ENCODE results near the gene CFAP299. TPM values are rescaled to one million over a fixed set of nuclear protein-coding genes. Genes with fewer than 3 reads are reported as not detected.

CFAP299 gene
- total RNA-seq, 2 experiments from 2014 or later: 0.63 to 3.7 TPM

DNA sequence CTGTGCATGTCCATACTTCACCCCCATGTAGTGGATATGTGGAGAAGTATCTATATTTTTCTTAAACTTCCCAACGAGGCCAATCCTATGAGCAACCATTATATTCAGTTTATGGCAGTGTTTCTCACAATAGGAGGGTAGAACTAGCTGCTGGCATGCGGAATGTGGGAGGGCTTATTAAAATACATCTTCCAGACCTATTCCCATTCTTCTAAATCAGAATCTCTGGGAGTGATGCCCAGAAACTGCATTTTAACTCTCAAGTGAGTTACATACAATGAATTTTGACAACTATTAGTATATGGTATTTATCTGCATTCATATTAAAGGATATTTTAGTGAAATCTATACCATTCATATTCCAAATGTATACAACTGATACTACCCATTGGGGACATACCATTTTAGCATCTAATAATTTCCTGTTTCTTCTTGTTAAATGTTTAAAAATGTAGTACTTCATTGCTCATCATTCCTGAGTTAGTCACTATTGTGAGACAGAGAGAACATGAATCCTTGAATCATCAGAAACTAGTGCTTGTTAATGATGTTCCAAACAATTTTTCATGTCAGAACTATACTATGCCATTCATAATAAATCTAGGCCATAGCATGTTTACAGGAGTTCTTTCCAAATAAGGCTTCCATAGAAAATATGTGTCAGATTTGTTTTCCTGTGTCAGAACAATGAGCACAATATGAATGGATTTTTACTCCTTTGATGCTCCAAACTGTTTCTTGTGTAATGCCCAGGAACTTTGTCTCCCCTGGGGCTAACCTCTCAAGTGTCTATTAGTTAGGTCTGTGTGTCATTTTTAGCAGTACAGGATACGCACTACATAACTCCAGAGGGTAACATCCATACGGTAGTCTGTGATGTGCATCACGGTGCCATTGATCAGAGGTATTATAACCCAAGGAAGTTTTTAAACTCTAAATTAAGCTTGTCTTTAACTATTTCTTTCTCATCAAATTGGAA lies 496.1 kb downstream of the CFAP299 start:
- POLR2A ChIA-PET: interaction anchor here (0.7 to 2.6 kb wide), 5 partner anchors 8 to 102 kb away, joined by 3 to 11 read pairs (median 8); no protein-coding TSS in a partner anchor
- BruUV-seq (replicated peaks): no TSS peak
- H2AFZ ChIP-seq (ENCODE audit: low read length): no peak overlapping the region
- TF ChIP-seq, protein P1, sequence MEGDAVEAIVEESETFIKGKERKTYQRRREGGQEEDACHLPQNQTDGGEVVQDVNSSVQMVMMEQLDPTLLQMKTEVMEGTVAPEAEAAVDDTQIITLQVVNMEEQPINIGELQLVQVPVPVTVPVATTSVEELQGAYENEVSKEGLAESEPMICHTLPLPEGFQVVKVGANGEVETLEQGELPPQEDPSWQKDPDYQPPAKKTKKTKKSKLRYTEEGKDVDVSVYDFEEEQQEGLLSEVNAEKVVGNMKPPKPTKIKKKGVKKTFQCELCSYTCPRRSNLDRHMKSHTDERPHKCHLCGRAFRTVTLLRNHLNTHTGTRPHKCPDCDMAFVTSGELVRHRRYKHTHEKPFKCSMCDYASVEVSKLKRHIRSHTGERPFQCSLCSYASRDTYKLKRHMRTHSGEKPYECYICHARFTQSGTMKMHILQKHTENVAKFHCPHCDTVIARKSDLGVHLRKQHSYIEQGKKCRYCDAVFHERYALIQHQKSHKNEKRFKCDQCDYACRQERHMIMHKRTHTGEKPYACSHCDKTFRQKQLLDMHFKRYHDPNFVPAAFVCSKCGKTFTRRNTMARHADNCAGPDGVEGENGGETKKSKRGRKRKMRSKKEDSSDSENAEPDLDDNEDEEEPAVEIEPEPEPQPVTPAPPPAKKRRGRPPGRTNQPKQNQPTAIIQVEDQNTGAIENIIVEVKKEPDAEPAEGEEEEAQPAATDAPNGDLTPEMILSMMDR (conservative IDR thresholded peaks at IDR 0.05; ENCODE audit: low read length): no peak
- no peak for TF ChIP-seq EZH2phosphoT487 (IDR thresholded peaks at IDR 0.05; ENCODE audit: borderline replicate concordance, low read depth, low read length)
- H4K20me1 ChIP-seq (ENCODE audit: insufficient read depth, low read length): no peaks in the 10 kb centered on the region
- CTCF ChIA-PET (ENCODE audit: unreplicated experiment): no interaction called here
- peaks cover 35% of the 10 kb centered on the region; the same call in 1 of the 2 replicates for H3K9me3 ChIP-seq (ENCODE audit: low read length)
- H3K27ac ChIP-seq (ENCODE audit: low read depth, low read length, poor library complexity, severe bottlenecking): no peak overlapping the region
- DNase-seq (ENCODE audit: low spot score): no peak
- H3K79me2 ChIP-seq (ENCODE audit: insufficient read depth, low read depth, low read length): no peaks in the 10 kb centered on the region
- intact Hi-C loops (cut with micrococcal nuclease; ENCODE audit: unreplicated experiment): no loop called here
- H3K36me3 ChIP-seq (ENCODE audit: insufficient read depth, low read length): no peaks in the 10 kb centered on the region; the same call in 1 of the 2 replicates
- H3K4me1 ChIP-seq (ENCODE audit: insufficient read depth, low read length, poor library complexity, severe bottlenecking): no peaks in the 10 kb centered on the region
- H3K4me3 ChIP-seq (ENCODE audit: low read depth, low read length, poor library complexity, severe bottlenecking): no peak overlapping the region
- H3K4me2 ChIP-seq (ENCODE audit: low read length): no peak overlapping the region
- H3K9me2 ChIP-seq (ENCODE audit: insufficient read depth, low read length): no peaks in the 10 kb centered on the region

DNA sequence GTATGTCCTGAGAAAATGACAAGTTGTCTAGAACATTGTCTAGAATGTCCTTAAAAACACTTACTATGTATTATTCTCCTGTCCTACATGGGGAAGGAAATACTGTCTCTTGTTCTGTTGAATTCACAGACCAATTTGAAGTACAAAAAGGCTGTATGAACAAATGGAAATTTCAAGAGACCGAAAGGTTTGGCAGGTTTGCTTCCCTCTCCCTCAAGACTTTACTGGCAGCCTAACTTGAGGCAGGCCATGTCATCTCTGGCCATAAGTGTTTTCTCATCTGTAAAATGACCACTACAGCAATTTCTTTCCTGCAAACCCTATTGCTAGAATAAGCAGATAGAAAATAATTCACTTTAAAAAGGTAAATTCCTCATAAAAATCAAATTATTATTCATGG lies 503.8 kb downstream of the CFAP299 start:
- no TSS peak for BruUV-seq (replicated peaks)
- Histone ChIP-seq H3K36me3 (ENCODE audit: insufficient read depth, low read length) (no peaks in the 10 kb centered on the region), H3K9me3 (ENCODE audit: low read length) (no peaks in the 10 kb centered on the region; the same call in 1 of the 2 replicates), H2AFZ (ENCODE audit: low read length) (no peak overlapping the region), H3K27ac (ENCODE audit: low read depth, low read length, poor library complexity, severe bottlenecking) (no peak overlapping the region), H4K20me1 (ENCODE audit: insufficient read depth, low read length) (no peaks in the 10 kb centered on the region), H3K4me3 (ENCODE audit: low read depth, low read length, poor library complexity, severe bottlenecking) (no peak overlapping the region), H3K9me2 (ENCODE audit: insufficient read depth, low read length) (no peaks in the 10 kb centered on the region), H3K4me2 (ENCODE audit: low read length) (no peak overlapping the region), H3K79me2 (ENCODE audit: insufficient read depth, low read depth, low read length) (no peaks in the 10 kb centered on the region), H3K4me1 (ENCODE audit: insufficient read depth, low read length, poor library complexity, severe bottlenecking) (no peaks in the 10 kb centered on the region)
- POLR2A ChIA-PET: no interaction called here
- CTCF ChIA-PET (ENCODE audit: unreplicated experiment): no interaction called here
- no peak for DNase-seq (ENCODE audit: low spot score)
- TF ChIP-seq, protein P1 (conservative IDR thresholded peaks at IDR 0.05; ENCODE audit: low read length): no peak
- no peak for TF ChIP-seq EZH2phosphoT487 (IDR thresholded peaks at IDR 0.05; ENCODE audit: borderline replicate concordance, low read depth, low read length)
- intact Hi-C loops (cut with micrococcal nuclease; ENCODE audit: unreplicated experiment): no loop called here

DNA sequence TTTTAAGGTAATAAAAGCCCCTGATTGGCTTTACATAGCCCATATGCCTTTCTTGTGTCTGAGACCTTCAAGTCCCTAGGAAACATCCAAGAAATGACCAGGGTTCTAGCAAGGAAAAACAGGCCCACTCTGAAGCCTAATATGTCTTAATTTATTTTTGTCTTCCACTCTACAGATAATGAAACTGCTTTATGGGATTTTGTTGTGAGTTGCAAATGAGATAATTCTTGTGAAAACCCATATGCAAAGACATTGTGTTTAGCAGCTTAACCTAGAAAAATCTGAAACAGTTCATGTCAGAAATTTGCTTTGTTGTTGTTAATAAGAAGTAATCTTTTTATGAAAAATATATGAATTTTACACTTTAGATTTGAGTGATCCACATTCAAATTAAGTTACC lies 504.3 kb downstream of the CFAP299 start:
- BruUV-seq (replicated peaks): no TSS peak
- Histone ChIP-seq H3K79me2 (ENCODE audit: insufficient read depth, low read depth, low read length) (no peaks in the 10 kb centered on the region), H3K9me3 (ENCODE audit: low read length) (no peaks in the 10 kb centered on the region; the same call in 1 of the 2 replicates), H3K36me3 (ENCODE audit: insufficient read depth, low read length) (no peaks in the 10 kb centered on the region), H2AFZ (ENCODE audit: low read length) (peak overlapping the region; percentile 22; the same call in 1 of the 2 replicates), H4K20me1 (ENCODE audit: insufficient read depth, low read length) (no peaks in the 10 kb centered on the region), H3K4me1 (ENCODE audit: insufficient read depth, low read length, poor library complexity, severe bottlenecking) (no peaks in the 10 kb centered on the region), H3K9me2 (ENCODE audit: insufficient read depth, low read length) (no peaks in the 10 kb centered on the region), H3K4me3 (ENCODE audit: low read depth, low read length, poor library complexity, severe bottlenecking) (no peak overlapping the region), H3K4me2 (ENCODE audit: low read length) (no peak overlapping the region), H3K27ac (ENCODE audit: low read depth, low read length, poor library complexity, severe bottlenecking) (no peak overlapping the region)
- DNase-seq (ENCODE audit: low spot score): no peak
- ChIA-PET POLR2A (no interaction called here), CTCF (ENCODE audit: unreplicated experiment) (no interaction called here)
- intact Hi-C loops (cut with micrococcal nuclease; ENCODE audit: unreplicated experiment): no loop called here
- no peak for TF ChIP-seq EZH2phosphoT487 (IDR thresholded peaks at IDR 0.05; ENCODE audit: borderline replicate concordance, low read depth, low read length)
- TF ChIP-seq, protein P1 (conservative IDR thresholded peaks at IDR 0.05; ENCODE audit: low read length): no peak
